Gastrocnemius medialis (tissue), 4 donors: Measurements from ENCODE around the gene HMX1. TPM values are rescaled to one million over a fixed set of nuclear protein-coding genes. Genes with fewer than 3 reads are reported as not detected.

Experiments used
- ATAC-seq, 2 donors: fragments of 150-250 bp; one replicate each; pipeline ENCODE4 v1.9.1; 2016
- DNase-seq, 2 donors: peaks; one replicate each; pipeline ENCODE4 v3.0.0-alpha.2; 2019
- H3K27ac ChIP-seq, 4 donors: fragments of 200-600 bp; sonication (generic); 1 replicate in 1 of 4; 2 replicates in 3 of 4; pipeline ENCODE4 v1.5.1; 2016 to 2018; ENCODE audit warnings: mild to moderate bottlenecking in 2 of 4, moderate library complexity in 1 of 4
- H3K27me3 ChIP-seq, 3 donors: fragments of 200-600 bp; sonication (generic) in 2 of 3; 1 replicate in 1 of 3; 2 replicates in 2 of 3; pipeline versions ENCODE4 v1.5.1 to v1.6.0; 2016 to 2019; ENCODE audit warnings: mild to moderate bottlenecking in 1 of 3, moderate library complexity in 1 of 3
- H3K36me3 ChIP-seq, 2 donors: fragments of 200-600 bp; sonication (generic) in 1 of 2; one replicate each; pipeline ENCODE4 v1.5.1; 2017 to 2018
- H3K4me1 ChIP-seq, 2 donors: fragments of 200-600 bp; sonication (generic) in 1 of 2; one replicate each; pipeline ENCODE4 v1.5.1; 2016 to 2017; ENCODE audit warnings: mild to moderate bottlenecking in 2 of 2
- H3K4me3 ChIP-seq, 4 donors: fragments of 200-600 bp; sonication (generic) in 3 of 4; 1 replicate in 1 of 4; 2 replicates in 3 of 4; pipeline ENCODE4 v1.5.1; 2016 to 2019; ENCODE audit warnings: mild to moderate bottlenecking in 2 of 4
- H3K9me3 ChIP-seq, 3 donors: fragments of 200-600 bp; sonication (generic) in 2 of 3; 1 replicate in 1 of 3; 2 replicates in 2 of 3; pipeline ENCODE4 v1.5.1; 2016 to 2019
- POLR2A ChIP-seq, 2 donors: fragments of 450-650 bp; IDR thresholded peaks; one replicate each; pipeline ENCODE4 v1.6.1; 2017; ENCODE audit warnings: antibody characterized with exemption in 2 of 2, mild to moderate bottlenecking in 2 of 2, moderate library complexity in 2 of 2
- in situ Hi-C, 4 donors: fragments of 200-750 bp; cut with MboI; loops; one replicate each; pipeline versions ENCODE4 v1.15.0 to v1.8.0; 2017; ENCODE audit warnings: low sequenced_read_pairs in 4 of 4
- intact Hi-C: fragments of 100-400 bp; cut with DNase I; formaldehyde crosslinking; loops from one replicate; pipeline ENCODE4 v1.15.1; 2023; ENCODE audit warnings: low total_unique reads
- total RNA-seq, 4 donors: library from RNA; depleted of rRNA; stranded (reverse); fragments of >200 nt; gene quantifications; one replicate each; pipeline versions ENCODE4 v1.1.0 to v1.2.3, GENCODE V29; 2016
- TF ChIP-seq, protein P1 (sequence below), 5 experiments: fragments of 450-650 bp in 3 of 5; fragments of 200-600 bp in 2 of 5; sonication (generic) in 2 of 5; IDR thresholded peaks in 4 of 5; conservative IDR thresholded peaks in 1 of 5; 1 replicate in 4 of 5; 2 replicates in 1 of 5; pipeline ENCODE4 v1.5.1; 2016 to 2019; ENCODE audit warnings: antibody characterized with exemption in 5 of 5, mild to moderate bottlenecking in 3 of 5, moderate library complexity in 3 of 5

Gene HMX1
- total RNA-seq, 4 donors from 2014 or later, result not detected

DNA sequence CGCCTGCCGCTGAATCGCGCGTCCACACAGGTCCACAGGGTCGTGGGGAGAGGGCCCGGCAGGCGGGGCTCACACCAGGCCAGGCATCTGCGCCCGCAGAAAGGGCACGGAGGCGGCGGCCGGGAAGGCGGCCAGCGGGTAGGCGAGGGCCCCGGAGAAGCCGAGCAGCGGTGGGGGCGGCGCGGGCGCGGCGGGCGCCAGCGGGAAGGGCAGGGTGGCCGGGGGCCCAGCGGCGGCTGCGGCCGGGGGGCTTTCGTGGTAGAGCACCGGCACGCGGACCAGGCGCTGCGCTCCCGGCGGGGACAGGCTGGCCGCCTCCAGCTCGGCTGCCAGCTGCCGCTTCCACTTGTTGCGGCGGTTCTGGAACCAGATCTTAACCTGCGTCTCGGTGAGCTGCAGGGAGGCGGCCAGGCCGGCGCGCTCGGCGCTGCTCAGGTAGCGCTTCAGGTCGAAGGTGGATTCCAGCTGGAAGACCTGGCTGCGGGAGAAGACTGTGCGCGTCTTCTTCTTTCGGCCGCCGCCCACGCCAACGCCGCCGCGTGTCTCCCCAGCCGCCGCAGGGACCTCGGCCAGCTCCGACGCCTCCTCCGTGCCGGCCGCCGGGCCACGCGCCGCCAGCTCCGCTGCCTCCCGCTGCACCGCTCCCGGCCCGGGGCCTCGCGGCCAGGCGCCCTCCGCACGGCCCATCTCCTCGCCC, 3.9 kb downstream of the HMX1 start:
- Histone ChIP-seq H3K27ac (no peak overlapping the region), H3K4me3 (no peak overlapping the region), H3K4me1 (no peaks in the 10 kb centered on the region), H3K27me3 (peaks cover 62 to 73% (median 69%) of the 10 kb centered on the region in 3 donors), H3K36me3 (no peaks in the 10 kb centered on the region), H3K9me3 (no peaks in the 10 kb centered on the region)
- intact Hi-C loops, result no loop called here
- ATAC-seq (no peak), DNase-seq (no peak)
- in situ Hi-C loops, result no loop called here
- TF ChIP-seq, protein P1, sequence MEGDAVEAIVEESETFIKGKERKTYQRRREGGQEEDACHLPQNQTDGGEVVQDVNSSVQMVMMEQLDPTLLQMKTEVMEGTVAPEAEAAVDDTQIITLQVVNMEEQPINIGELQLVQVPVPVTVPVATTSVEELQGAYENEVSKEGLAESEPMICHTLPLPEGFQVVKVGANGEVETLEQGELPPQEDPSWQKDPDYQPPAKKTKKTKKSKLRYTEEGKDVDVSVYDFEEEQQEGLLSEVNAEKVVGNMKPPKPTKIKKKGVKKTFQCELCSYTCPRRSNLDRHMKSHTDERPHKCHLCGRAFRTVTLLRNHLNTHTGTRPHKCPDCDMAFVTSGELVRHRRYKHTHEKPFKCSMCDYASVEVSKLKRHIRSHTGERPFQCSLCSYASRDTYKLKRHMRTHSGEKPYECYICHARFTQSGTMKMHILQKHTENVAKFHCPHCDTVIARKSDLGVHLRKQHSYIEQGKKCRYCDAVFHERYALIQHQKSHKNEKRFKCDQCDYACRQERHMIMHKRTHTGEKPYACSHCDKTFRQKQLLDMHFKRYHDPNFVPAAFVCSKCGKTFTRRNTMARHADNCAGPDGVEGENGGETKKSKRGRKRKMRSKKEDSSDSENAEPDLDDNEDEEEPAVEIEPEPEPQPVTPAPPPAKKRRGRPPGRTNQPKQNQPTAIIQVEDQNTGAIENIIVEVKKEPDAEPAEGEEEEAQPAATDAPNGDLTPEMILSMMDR (IDR thresholded peaks at IDR 0.05 in 4 of 5, conservative IDR thresholded peaks at IDR 0.05 in 1 of 5), result no peak
- TF ChIP-seq POLR2A (IDR thresholded peaks at IDR 0.05), result no peak

DNA sequence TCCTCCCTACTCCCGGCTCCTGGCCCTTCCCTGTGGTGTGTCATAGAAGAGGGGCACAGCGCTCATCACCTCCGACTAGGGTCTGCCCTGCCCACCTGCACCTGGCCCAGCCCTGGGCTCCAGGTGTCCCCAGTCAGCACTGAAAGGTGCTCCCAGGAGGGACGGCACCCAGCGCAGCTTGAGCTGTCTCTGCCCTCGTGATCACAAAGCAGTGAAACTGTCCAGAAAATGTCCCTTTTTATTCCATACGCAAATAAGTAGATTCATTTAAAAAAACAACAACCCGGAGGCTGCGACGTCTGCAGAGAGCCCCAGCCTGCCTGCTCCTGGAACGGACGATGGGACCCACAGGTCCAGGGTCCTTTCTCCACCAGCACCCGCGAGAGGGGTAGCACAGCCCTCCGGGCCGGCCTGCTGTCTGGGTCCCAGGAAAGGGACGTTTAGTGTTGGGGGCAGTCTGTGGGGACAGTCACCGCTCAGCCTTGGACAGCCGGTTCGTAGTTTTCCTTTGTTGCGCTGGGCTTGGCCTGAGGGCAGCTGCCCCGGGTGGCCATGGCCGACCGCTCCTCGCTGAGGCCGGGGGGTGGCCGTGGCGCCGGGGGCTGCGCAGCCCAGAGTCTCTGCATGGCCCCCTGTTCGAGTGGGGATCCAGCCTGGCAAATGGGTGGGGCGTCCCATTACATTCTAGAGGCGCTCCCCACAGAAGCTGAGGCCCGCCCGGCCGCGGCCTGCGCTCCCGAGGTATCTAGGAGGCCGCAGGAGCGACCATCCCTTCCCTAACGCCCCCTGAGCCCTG, 4.6 kb downstream of the HMX1 start:
- Histone ChIP-seq H3K9me3 (no peaks in the 10 kb centered on the region), H3K4me1 (no peaks in the 10 kb centered on the region), H3K27ac (no peak overlapping the region), H3K4me3 (no peak overlapping the region), H3K36me3 (no peaks in the 10 kb centered on the region), H3K27me3 (peaks cover 59 to 73% (median 68%) of the 10 kb centered on the region in 3 donors)
- in situ Hi-C loops (no loop called here), intact Hi-C loops (no loop called here)
- TF ChIP-seq, protein P1 (IDR thresholded peaks at IDR 0.05 in 4 of 5, conservative IDR thresholded peaks at IDR 0.05 in 1 of 5), result no peak
- TF ChIP-seq POLR2A (IDR thresholded peaks at IDR 0.05), result no peak
- DNase-seq, result no peak
- no peak for ATAC-seq

DNA sequence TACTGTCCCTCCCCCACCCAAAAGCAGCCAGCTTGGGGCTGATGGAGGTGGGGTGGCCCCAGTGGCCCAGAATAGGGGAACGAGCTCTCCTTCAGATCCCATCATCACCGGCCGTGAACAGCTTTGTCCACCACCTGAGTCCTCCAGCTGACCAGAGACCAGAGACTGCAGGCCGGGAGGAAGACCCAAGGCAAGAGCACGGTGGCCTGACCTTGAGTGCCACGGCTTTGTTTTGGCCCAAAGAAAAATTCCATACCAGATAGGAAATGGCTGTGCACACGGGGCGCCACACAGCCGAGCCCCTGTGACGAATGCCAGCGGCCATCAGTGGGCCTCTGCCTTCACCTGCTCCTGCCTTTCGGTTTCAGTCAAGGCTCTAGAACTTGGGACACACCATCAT, 5.2 kb downstream of the HMX1 start:
- no peaks in the 10 kb centered on the region for H3K9me3 ChIP-seq
- no peak for TF ChIP-seq POLR2A (IDR thresholded peaks at IDR 0.05)
- TF ChIP-seq, protein P1 (IDR thresholded peaks at IDR 0.05 in 4 of 5, conservative IDR thresholded peaks at IDR 0.05 in 1 of 5), result no peak
- H3K36me3 ChIP-seq, result no peaks in the 10 kb centered on the region
- ATAC-seq, result no peak
- DNase-seq, result no peak
- no peaks in the 10 kb centered on the region for H3K4me1 ChIP-seq
- no peak overlapping the region for H3K27ac ChIP-seq
- intact Hi-C loops, result no loop called here
- H3K4me3 ChIP-seq, result no peak overlapping the region
- H3K27me3 ChIP-seq, result peaks cover 64 to 78% (median 72%) of the 10 kb centered on the region in 3 donors
- in situ Hi-C loops, result no loop called here

DNA sequence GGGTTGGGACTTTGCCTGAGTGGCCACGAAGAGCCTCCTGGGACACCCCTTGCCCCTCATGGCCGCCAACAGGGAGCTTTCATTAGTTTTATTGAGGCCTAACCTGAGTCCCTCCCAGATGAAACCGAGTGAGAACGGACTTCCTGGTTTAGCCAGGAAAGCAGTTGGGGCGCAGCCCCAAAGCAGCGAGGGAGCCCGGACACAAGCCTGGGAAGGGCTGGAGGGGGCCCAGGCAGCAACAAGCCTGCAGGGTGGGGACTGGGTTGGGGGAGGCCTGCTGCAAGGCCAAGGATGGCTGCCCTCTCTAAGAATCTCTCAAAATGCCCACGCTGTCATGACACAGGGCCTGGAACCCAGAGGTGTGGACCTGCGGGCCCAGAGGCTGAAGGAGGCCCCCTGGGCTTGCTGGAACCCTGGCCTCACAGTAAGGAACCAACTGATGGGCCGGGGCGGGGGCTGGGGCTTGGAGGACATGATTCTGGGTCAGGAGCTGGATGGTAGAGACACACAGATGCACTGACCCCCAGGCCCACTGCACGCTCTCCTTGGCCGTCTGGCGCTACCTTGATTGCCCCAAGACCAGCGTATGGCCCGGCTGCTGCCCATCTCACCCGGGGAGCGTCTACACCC, 5.8 kb downstream of the HMX1 start:
- ATAC-seq (no peak), DNase-seq (no peak)
- Histone ChIP-seq H3K9me3 (no peaks in the 10 kb centered on the region), H3K27me3 (peaks cover 70 to 84% (median 75%) of the 10 kb centered on the region in 3 donors), H3K4me1 (no peaks in the 10 kb centered on the region), H3K36me3 (no peaks in the 10 kb centered on the region), H3K4me3 (no peak overlapping the region), H3K27ac (no peak overlapping the region)
- in situ Hi-C loops (no loop called here), intact Hi-C loops (no loop called here)
- TF ChIP-seq, protein P1 (IDR thresholded peaks at IDR 0.05 in 4 of 5, conservative IDR thresholded peaks at IDR 0.05 in 1 of 5), result no peak
- no peak for TF ChIP-seq POLR2A (IDR thresholded peaks at IDR 0.05)
